Keratinocyte (primary cell): Measurements from ENCODE around the gene CNTNAP2.

Source experiments
- CTCF ChIP-seq, 3 experiments: IDR thresholded peaks in 1 of 3; conservative IDR thresholded peaks in 1 of 3; optimal IDR thresholded peaks in 1 of 3; 2 replicates in 2 of 3; 3 replicates in 1 of 3; pipeline versions ENCODE3 to v1.5.1; 2011; ENCODE audit warnings: low read length in 3 of 3, mild to moderate bottlenecking in 3 of 3, moderate library complexity in 2 of 3, control low read depth in 1 of 3, inconsistent platforms in 1 of 3; ENCODE audit not compliant: insufficient read depth in 2 of 3; ENCODE audit errors: extremely low read depth in 1 of 3
- EZH2 ChIP-seq: IDR thresholded peaks from one replicate; pipeline ENCODE4 v1.6.1; 2012; ENCODE audit warnings: inconsistent platforms, mild to moderate bottlenecking, low read length, moderate library complexity

GRCh38 chr7:146499970-146500369 lies 383.4 kb downstream of the CNTNAP2 start:
- TF ChIP-seq EZH2 (no peak), CTCF (optimal IDR thresholded peaks at IDR 0.05 in 1 of 3, IDR thresholded peaks at IDR 0.05 in 1 of 3, conservative IDR thresholded peaks at IDR 0.05 in 1 of 3; ENCODE audit: extremely low read depth in 1 of 3, insufficient read depth in 2 of 3, low read length in 3 of 3) (no peak)
